Measurements from ENCODE around the gene OR52B6. TPM values are rescaled to one million over a fixed set of nuclear protein-coding genes. Genes with fewer than 3 reads are reported as not detected.

OR52B6 gene
- total RNA-seq, 1 experiment from 2014 or later = not detected

DNA sequence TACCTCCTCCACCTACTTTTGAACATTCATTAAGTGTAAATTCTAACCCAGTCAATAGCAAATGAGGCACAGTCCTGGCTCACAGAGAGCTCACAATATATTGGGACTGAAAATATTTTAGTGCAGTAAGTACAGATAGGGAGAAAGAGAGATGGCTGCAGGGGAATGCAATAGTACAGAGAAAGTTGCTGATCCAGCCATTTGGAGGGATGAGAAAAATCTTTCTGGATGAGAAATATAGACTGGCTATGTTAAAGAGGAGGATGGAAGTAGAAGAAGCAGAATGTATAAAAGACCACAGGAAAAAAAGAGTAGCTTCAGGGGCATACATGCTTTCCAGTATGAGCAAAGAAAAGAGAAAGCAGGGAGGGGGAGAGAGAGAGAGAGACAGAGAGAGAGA is 3.6 kb upstream of the OR52B6 start:
- TF ChIP-seq, protein P1, sequence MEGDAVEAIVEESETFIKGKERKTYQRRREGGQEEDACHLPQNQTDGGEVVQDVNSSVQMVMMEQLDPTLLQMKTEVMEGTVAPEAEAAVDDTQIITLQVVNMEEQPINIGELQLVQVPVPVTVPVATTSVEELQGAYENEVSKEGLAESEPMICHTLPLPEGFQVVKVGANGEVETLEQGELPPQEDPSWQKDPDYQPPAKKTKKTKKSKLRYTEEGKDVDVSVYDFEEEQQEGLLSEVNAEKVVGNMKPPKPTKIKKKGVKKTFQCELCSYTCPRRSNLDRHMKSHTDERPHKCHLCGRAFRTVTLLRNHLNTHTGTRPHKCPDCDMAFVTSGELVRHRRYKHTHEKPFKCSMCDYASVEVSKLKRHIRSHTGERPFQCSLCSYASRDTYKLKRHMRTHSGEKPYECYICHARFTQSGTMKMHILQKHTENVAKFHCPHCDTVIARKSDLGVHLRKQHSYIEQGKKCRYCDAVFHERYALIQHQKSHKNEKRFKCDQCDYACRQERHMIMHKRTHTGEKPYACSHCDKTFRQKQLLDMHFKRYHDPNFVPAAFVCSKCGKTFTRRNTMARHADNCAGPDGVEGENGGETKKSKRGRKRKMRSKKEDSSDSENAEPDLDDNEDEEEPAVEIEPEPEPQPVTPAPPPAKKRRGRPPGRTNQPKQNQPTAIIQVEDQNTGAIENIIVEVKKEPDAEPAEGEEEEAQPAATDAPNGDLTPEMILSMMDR (IDR thresholded peaks at IDR 0.05) = no peak
- TF ChIP-seq HMGA2 (CRISPR knock-in tag; IDR thresholded peaks at IDR 0.05) (no peak), ESRRA (CRISPR knock-in tag; IDR thresholded peaks at IDR 0.05; ENCODE audit: borderline replicate concordance) (no peak), ZNF219 (CRISPR knock-in tag; IDR thresholded peaks at IDR 0.05; ENCODE audit: borderline replicate concordance) (no peak), ZNF416 (CRISPR knock-in tag; IDR thresholded peaks at IDR 0.05) (no peak), RELA (CRISPR knock-in tag; IDR thresholded peaks at IDR 0.05; ENCODE audit: borderline replicate concordance) (no peak), MYBL2 (CRISPR knock-in tag; IDR thresholded peaks at IDR 0.05) (no peak), PRRX2 (CRISPR knock-in tag; IDR thresholded peaks at IDR 0.05) (no peak)
- TF ChIP-seq, protein P2, sequence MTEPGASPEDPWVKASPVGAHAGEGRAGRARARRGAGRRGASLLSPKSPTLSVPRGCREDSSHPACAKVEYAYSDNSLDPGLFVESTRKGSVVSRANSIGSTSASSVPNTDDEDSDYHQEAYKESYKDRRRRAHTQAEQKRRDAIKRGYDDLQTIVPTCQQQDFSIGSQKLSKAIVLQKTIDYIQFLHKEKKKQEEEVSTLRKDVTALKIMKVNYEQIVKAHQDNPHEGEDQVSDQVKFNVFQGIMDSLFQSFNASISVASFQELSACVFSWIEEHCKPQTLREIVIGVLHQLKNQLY (CRISPR knock-in tag; IDR thresholded peaks at IDR 0.05) = no peak
- TF ChIP-seq, protein P3, sequence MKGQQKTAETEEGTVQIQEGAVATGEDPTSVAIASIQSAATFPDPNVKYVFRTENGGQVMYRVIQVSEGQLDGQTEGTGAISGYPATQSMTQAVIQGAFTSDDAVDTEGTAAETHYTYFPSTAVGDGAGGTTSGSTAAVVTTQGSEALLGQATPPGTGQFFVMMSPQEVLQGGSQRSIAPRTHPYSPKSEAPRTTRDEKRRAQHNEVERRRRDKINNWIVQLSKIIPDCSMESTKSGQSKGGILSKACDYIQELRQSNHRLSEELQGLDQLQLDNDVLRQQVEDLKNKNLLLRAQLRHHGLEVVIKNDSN (CRISPR knock-in tag; IDR thresholded peaks at IDR 0.05) = no peak
- TF ChIP-seq, protein P4, sequence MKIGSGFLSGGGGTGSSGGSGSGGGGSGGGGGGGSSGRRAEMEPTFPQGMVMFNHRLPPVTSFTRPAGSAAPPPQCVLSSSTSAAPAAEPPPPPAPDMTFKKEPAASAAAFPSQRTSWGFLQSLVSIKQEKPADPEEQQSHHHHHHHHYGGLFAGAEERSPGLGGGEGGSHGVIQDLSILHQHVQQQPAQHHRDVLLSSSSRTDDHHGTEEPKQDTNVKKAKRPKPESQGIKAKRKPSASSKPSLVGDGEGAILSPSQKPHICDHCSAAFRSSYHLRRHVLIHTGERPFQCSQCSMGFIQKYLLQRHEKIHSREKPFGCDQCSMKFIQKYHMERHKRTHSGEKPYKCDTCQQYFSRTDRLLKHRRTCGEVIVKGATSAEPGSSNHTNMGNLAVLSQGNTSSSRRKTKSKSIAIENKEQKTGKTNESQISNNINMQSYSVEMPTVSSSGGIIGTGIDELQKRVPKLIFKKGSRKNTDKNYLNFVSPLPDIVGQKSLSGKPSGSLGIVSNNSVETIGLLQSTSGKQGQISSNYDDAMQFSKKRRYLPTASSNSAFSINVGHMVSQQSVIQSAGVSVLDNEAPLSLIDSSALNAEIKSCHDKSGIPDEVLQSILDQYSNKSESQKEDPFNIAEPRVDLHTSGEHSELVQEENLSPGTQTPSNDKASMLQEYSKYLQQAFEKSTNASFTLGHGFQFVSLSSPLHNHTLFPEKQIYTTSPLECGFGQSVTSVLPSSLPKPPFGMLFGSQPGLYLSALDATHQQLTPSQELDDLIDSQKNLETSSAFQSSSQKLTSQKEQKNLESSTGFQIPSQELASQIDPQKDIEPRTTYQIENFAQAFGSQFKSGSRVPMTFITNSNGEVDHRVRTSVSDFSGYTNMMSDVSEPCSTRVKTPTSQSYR (CRISPR knock-in tag; IDR thresholded peaks at IDR 0.05) = no peak
- TF ChIP-seq, protein P5, sequence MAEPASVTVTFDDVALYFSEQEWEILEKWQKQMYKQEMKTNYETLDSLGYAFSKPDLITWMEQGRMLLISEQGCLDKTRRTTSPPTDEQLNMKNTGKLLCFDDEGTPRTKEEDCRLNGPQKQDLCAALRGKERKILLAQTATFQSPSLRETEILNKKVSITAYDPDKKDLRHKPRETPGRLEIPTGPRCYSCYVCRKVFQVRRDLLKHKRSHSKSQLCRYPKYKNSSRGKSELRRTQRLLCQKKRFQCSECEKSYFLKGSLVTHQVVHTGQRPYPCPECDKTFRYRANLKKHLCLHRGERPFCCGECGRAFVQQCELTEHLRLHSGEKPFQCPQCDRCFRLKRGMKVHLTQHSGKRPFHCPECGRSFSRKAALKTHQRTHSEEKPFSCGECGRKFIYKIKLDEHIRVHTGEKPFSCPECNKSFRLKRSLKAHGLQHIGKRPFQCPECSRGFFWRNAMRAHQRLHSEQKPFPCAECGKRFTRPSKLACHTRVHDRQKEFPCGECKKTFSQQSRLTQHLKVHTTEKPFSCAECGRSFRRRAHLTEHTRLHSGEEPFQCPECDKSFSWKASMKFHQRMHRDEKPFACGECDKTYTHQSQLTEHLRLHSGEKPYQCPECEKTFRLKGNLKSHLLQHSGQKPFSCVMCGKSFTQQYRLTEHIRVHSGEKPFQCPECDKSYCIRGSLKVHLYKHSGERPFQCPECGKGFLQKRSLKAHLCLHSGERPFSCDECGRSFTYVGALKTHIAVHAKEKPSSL (CRISPR knock-in tag; conservative IDR thresholded peaks at IDR 0.05) = no peak
- TF ChIP-seq, protein P6, sequence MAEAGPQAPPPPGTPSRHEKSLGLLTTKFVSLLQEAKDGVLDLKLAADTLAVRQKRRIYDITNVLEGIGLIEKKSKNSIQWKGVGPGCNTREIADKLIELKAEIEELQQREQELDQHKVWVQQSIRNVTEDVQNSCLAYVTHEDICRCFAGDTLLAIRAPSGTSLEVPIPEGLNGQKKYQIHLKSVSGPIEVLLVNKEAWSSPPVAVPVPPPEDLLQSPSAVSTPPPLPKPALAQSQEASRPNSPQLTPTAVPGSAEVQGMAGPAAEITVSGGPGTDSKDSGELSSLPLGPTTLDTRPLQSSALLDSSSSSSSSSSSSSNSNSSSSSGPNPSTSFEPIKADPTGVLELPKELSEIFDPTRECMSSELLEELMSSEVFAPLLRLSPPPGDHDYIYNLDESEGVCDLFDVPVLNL (CRISPR knock-in tag; IDR thresholded peaks at IDR 0.05; ENCODE audit: borderline replicate concordance, low read depth) = no peak
- TF ChIP-seq, protein P7, sequence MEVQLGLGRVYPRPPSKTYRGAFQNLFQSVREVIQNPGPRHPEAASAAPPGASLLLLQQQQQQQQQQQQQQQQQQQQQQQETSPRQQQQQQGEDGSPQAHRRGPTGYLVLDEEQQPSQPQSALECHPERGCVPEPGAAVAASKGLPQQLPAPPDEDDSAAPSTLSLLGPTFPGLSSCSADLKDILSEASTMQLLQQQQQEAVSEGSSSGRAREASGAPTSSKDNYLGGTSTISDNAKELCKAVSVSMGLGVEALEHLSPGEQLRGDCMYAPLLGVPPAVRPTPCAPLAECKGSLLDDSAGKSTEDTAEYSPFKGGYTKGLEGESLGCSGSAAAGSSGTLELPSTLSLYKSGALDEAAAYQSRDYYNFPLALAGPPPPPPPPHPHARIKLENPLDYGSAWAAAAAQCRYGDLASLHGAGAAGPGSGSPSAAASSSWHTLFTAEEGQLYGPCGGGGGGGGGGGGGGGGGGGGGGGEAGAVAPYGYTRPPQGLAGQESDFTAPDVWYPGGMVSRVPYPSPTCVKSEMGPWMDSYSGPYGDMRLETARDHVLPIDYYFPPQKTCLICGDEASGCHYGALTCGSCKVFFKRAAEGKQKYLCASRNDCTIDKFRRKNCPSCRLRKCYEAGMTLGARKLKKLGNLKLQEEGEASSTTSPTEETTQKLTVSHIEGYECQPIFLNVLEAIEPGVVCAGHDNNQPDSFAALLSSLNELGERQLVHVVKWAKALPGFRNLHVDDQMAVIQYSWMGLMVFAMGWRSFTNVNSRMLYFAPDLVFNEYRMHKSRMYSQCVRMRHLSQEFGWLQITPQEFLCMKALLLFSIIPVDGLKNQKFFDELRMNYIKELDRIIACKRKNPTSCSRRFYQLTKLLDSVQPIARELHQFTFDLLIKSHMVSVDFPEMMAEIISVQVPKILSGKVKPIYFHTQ (CRISPR knock-in tag; IDR thresholded peaks at IDR 0.05) = no peak
- POLR2A ChIA-PET = no interaction called here
- ATAC-seq (no peak), DNase-seq (ENCODE audit: low spot score) (no peak)
- H3K4me1 Mint-ChIP-seq = no peaks in the 10 kb centered on the region
- no peak overlapping the region for H3K4me3 Mint-ChIP-seq
- H3K27ac Mint-ChIP-seq = no peak overlapping the region
- H3K9me3 Mint-ChIP-seq = no peaks in the 10 kb centered on the region
- no peaks in the 10 kb centered on the region for H3K36me3 Mint-ChIP-seq
- no peaks in the 10 kb centered on the region for H3K27me3 Mint-ChIP-seq (ENCODE audit: low read depth)
- CTCF ChIA-PET = no interaction called here
